HG03097 (cell line): ENCODE data around the gene IRF8.
"Not testable (repeated sequence)": the region's sequence is repeated elsewhere in the genome, so short reads cannot be mapped to it uniquely, and the experiment has no call there.

ENCODE experiments used
- ATAC-seq: cut with Tn5 transposase; IDR thresholded peaks from one replicate; pipeline ENCODE4 v1.9.1; 2021; ENCODE audit not compliant: unreplicated experiment, low FRiP score

The IRF8 gene

DNA sequence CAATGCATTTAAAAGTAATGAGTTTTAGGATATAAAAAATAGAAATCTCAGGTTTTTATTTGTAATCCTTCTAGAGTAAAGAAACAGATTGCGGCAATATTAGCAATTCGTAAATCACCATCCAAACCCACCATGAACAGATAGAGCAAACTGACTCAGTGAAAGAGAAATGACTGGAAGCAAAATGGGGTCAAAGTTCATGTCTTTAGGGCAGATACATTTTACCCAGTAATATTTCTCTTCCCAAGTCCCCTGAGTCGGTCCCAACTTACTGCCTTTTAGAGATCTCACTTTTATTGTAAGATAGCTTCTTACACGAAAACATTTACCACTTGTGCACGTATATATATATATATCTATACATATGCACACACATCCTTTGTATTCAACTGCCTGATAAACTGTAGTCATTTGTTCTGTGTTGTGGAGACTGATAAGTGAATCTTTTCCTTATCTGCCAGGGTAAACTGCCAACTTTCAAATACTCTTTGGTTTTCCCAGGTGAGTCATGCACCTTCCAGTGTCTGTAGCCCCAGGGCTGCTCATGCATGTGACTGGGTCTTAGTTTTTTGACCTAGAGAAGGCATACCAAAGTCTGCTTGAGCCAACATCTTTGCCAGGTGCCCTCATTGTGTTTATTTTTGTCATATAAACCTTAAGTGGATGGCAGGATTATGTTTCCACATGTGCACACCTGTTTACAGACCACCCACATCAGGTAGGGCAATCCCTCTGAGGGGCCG is 7.8 kb upstream of the IRF8 start:
- no peak for ATAC-seq

GRCh38 chr16:85891776-85892166 is 7.2 kb upstream of the IRF8 start:
- no peak for ATAC-seq

DNA sequence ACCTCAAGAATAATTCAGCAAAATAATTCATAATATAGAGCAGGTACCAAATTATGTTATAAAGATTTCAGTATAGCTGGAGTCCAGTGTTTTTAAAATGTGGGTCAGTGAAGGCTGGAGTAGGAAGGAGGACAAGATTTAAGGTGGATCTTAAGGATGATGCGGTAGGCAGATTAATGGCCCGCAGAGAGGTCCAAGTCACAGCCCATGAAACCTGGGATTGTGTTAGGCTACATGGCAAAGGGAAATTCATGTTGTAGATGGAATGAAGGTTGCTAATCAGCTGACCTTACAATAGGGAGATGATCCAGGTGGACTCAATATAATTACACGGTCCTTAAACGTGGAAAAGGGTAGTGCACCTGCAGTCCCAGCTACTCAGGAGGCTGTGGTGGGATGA is 6.2 kb upstream of the IRF8 start:
- no peak for ATAC-seq

DNA sequence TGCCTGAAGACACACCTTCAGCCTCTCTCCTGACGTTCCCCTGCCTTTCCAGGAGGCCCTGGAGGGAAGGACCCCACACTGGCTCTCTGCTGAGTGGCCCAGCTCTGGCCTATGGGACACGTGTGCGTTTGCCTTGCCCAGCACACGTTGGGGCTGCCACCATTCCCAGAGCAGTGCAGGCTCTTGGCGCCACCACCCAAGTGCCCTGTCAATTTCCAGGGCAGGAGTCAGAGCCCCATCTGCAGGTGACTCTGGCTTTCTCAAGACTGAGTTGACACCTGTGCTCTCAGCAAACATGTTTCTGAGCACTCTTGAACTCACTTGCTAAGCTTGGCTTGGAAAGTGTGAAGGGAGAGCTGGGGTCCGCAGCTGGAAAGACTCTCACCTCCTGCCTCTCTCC is 4.7 kb upstream of the IRF8 start:
- no peak for ATAC-seq

DNA sequence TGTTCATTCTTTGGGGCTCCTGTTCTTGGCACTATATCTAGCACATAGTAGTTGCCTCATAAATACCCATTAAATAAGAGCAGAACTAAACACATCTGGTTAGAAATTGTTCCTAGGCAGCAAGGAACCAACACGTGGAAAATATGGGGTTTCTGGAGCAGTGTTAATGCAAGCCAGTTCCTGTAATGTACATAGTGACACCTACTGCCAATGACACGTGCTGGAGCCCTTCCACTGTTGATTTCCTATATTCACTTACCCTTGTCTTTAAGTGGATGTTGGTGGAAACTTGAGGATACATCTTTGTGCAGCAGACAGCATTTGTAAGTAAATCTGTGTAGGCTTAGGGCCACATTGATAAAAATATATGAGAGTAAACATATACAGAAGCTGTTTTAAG is 1.6 kb upstream of the IRF8 start:
- ATAC-seq, result no peak

DNA sequence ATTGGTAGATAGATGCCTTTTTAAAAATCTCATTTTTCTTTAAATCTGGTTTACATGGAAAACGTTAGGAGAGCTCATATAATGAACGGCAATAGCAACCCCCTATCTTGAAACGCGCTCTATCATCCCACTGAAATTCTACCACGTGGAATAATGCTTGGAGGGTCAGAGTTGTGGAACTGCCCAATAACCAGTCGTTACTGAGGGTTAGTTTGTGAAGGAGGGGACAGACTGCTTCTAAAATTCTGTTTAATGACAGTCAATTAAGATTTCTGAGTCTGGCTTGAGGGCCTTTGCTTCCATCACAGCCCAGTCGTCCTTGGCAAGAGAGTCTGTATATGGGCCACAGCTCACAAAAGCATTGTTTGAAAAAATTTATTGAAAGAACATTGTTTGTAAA is 482 bp downstream of the IRF8 start:
- ATAC-seq, result no peak

- ATAC-seq, result no peak
These were observed 1.2 kb downstream of the IRF8 start for GRCh38 chr16:85900027-85900792.

DNA sequence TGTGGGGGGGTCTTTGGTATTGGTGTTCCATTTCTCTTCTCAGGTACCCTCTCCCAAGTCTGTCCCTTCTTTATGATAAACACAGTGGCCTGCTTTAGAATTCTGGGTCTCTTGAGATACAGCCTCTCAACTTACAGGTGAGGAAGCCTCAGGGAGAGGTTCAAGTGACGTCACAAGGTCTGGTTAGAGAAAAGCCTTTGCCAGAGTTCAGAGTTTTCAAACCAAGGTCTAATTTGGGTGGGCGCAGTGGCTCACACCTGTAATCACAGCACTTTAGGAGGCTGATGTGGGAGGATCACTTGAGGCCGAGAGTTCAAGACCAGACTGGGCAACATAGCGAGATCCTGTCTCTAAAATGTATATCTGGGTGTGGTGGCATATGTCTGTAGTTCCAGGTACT is 2.1 kb downstream of the IRF8 start:
- ATAC-seq, result no peak

- ATAC-seq, result no peak
These were observed 2.9 kb downstream of the IRF8 start for GRCh38 chr16:85901773-85902365.

- peak; percentile 55 for ATAC-seq
These were observed 3.6 kb downstream of the IRF8 start for GRCh38 chr16:85902366-85903155.

DNA sequence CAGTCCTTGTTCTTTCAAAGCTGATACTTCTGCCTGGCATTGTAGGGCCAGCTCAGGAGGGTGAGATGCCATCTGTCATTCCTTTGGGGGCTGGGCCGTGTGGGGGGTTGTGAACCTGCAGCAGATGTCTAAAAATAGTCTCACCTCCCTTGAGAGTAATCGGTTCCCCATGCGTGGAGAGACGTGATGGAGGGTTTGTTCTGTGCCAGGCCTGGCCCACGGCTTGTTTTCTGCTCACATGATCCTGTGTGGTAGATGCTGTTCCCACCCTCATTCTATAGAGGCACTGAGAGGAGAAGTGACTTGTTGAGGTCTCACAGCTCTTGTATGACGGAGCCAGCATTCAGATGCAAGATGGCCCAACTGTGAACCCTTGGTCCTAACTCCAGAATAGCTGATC is 4.6 kb downstream of the IRF8 start:
- no peak for ATAC-seq

- no peak for ATAC-seq
These were observed 6.4 kb downstream of the IRF8 start for GRCh38 chr16:85905110-85906095.

- no peak for ATAC-seq
These were observed 7.4 kb downstream of the IRF8 start for GRCh38 chr16:85906349-85906748.

- not testable (repeated sequence) for ATAC-seq
These were observed 8.3 kb downstream of the IRF8 start for GRCh38 chr16:85907231-85907630.

- peak; percentile 43 for ATAC-seq
These were observed 9.5 kb downstream of the IRF8 start for GRCh38 chr16:85908444-85908843.

- ATAC-seq, result no peak
These were observed 10.1 kb downstream of the IRF8 start for GRCh38 chr16:85908889-85909589.

- no peak for ATAC-seq
These were observed 11.2 kb downstream of the IRF8 start for GRCh38 chr16:85909932-85910853.

GRCh38 chr16:85910854-85911247 is 11.9 kb downstream of the IRF8 start:
- no peak for ATAC-seq
